GM12874 (cell line): ENCODE data around the gene RGS1.

Experiments used
- TF ChIP-seq, protein P1 (sequence below): IDR thresholded peaks from 2 replicates; pipeline ENCODE4 v1.5.1; 2011; ENCODE audit warnings: low read depth, mild to moderate bottlenecking, control low read depth, low read length, moderate library complexity; ENCODE audit not compliant: insufficient read depth

RGS1 gene

GRCh38 chr1:192547501-192547900 is 28.1 kb upstream of the RGS1 start:
- TF ChIP-seq, protein P1, sequence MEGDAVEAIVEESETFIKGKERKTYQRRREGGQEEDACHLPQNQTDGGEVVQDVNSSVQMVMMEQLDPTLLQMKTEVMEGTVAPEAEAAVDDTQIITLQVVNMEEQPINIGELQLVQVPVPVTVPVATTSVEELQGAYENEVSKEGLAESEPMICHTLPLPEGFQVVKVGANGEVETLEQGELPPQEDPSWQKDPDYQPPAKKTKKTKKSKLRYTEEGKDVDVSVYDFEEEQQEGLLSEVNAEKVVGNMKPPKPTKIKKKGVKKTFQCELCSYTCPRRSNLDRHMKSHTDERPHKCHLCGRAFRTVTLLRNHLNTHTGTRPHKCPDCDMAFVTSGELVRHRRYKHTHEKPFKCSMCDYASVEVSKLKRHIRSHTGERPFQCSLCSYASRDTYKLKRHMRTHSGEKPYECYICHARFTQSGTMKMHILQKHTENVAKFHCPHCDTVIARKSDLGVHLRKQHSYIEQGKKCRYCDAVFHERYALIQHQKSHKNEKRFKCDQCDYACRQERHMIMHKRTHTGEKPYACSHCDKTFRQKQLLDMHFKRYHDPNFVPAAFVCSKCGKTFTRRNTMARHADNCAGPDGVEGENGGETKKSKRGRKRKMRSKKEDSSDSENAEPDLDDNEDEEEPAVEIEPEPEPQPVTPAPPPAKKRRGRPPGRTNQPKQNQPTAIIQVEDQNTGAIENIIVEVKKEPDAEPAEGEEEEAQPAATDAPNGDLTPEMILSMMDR, result no peak

GRCh38 chr1:192549937-192550336 is 25.6 kb upstream of the RGS1 start:
- TF ChIP-seq, protein P1, result no peak

DNA sequence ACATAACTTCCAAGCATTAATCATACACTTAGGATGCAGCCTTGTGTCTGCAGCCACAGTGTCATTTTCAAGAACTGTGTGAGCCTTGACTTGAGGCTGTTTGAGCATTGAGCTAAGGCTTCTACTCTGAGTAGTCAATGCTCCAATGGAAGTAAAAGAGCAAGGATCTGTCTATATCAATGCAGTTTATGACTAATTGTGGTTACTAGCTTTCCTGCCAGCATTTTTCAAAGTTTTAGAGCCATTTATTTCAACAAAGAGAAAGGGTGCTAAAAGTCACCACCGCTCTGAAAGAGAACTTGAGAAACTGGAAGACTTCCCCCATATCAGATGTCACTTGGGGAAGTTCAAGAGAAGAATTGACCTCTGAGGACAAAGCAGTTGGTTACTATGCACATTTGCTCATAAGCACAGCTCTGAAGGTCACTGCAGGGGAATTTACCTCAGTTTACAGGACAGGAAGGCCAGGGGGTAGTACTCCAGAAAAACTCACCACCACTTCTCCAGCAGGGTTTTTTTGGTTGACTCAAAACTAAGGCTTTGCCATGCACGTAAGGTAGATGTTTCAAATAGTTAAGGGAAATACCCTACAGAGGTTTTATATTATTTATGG is 24.5 kb upstream of the RGS1 start:
- TF ChIP-seq, protein P1, result no peak

- TF ChIP-seq, protein P1, result no peak
Observed at GRCh38 chr1:192552760-192553191, 22.8 kb upstream of the RGS1 start.

GRCh38 chr1:192553741-192554140 is 21.8 kb upstream of the RGS1 start:
- TF ChIP-seq, protein P1, result no peak

DNA sequence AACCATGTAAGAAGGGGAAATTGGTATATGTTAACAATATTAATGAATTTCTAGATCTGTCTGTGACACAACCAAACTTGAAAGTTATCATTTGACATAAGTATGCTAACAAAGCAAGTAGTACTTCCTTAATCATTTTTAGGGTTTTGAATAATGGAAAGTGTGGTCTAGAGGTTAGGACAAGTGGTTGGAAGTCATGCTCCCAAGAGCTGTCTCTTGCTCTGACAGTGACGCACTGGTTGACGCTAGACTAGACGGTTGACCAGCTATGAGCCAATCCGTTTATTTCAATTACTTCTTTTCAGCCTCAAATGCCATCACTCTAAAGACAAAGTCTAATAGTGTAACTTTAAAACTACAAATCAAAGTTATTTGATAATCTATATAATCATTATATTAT is 20.7 kb upstream of the RGS1 start:
- TF ChIP-seq, protein P1, result no peak

DNA sequence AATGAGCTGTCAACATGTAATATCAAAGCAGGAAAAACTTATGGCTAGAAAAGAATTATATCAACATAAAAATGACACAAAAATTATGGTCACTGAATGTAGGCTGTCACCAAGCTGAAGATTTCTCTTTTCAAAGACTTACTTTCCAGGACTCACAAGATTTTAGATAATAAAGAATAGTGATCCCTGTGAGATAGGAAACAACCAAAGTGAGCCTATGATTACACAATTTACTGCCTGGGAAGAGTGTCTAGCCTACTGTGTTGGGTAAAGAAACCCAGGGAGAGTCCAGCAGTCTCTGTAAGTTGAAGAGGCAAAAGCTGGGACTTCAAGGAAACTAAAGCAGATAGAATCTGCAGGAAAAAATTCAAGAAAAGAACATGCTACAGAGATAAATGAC is 20.2 kb upstream of the RGS1 start:
- TF ChIP-seq, protein P1, result no peak
